GM12864 (cell line): Measurements from ENCODE around the gene NSMF.

Experiments used
- DNase-seq: peaks from one replicate; pipeline ENCODE4 v3.0.0-alpha.2; 2011; ENCODE audit warnings: low read depth
- H3K4me3 ChIP-seq: 2 replicates; pipeline ENCODE4 v1.5.1; 2011; ENCODE audit warnings: mild to moderate bottlenecking, low read depth, low read length, control low read depth
- CTCF ChIP-seq: IDR thresholded peaks from 2 replicates; pipeline ENCODE4 v1.5.1; 2011; ENCODE audit warnings: low read depth, mild to moderate bottlenecking, moderate library complexity, low read length, control low read depth, inconsistent platforms; ENCODE audit errors: missing control alignments

NSMF gene

GRCh38 chr9:137433916-137434431, 25.2 kb downstream of the NSMF start:
- no peak for DNase-seq
- no peak for TF ChIP-seq CTCF

DNA sequence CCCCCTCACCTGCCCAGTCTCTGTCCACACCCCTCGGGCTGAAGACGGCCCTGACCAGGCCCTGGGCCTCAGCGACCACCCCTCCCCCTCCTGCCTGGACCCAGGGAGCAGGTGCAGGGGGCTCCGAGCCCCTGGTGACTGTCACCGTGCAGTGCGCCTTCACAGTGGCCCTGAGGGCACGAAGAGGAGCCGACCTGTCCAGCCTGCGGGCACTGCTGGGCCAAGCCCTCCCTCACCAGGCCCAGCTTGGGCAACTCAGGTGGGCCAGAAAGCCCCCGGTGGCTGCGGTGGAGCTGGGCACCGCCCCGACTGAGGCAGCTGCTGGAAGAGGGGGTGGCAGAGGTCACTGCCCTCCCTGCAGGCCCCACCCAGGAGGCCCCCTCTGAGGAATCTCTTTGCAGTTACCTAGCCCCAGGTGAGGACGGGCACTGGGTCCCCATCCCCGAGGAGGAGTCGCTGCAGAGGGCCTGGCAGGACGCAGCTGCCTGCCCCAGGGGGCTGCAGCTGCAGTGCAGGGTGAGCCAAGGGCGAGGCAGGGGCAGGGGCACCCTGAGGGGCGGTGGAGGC, 25.7 kb downstream of the NSMF start:
- TF ChIP-seq CTCF, result no peak
- H3K4me3 ChIP-seq, result no peak overlapping the region
- no peak for DNase-seq

More at GRCh38 chr9:137433916-137434431, 25.2 kb downstream of the NSMF start:
- no peak overlapping the region for H3K4me3 ChIP-seq

DNA sequence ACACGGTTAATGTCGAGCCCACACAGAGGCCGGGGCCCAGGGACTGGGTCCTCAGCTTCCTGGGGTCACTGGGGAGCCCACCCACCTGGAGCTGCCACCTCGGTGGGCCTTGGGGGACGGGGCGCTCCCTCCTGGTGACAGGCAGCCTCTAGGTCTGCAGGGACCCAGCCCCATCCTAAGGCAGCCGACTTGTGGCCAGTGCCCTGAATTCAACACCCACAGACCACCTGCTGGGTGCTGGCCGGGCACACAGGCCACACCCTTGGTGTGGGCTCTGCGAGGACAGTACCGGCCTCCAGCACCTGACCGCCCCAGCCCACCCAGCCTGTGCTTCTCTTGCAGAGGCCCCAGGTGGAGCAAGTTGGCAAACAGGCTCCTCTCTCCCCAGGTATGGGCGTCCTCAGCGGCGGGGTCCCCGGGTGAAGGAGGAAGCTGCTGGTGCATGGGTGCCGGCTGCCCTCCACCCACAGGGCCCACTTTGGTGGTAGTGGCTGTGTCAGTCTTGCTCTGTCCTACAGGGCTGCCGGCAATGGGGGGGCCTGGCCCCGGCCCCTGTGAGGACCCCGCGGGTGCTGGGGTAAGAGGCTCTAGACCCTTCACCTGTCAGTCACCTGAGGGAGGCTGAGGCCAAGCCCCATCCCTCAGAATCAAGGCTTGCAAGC, 26.3 kb downstream of the NSMF start:
- no peak for DNase-seq
- no peak overlapping the region for H3K4me3 ChIP-seq
- TF ChIP-seq CTCF, result no peak

GRCh38 chr9:137431416-137431931, 27.7 kb downstream of the NSMF start:
- TF ChIP-seq CTCF, result no peak
- H3K4me3 ChIP-seq, result no peak overlapping the region
- DNase-seq, result no peak

- no peak for DNase-seq
- H3K4me3 ChIP-seq, result no peak overlapping the region
- no peak for TF ChIP-seq CTCF
These were observed 28.3 kb downstream of the NSMF start for GRCh38 chr9:137430723-137431415.

DNA sequence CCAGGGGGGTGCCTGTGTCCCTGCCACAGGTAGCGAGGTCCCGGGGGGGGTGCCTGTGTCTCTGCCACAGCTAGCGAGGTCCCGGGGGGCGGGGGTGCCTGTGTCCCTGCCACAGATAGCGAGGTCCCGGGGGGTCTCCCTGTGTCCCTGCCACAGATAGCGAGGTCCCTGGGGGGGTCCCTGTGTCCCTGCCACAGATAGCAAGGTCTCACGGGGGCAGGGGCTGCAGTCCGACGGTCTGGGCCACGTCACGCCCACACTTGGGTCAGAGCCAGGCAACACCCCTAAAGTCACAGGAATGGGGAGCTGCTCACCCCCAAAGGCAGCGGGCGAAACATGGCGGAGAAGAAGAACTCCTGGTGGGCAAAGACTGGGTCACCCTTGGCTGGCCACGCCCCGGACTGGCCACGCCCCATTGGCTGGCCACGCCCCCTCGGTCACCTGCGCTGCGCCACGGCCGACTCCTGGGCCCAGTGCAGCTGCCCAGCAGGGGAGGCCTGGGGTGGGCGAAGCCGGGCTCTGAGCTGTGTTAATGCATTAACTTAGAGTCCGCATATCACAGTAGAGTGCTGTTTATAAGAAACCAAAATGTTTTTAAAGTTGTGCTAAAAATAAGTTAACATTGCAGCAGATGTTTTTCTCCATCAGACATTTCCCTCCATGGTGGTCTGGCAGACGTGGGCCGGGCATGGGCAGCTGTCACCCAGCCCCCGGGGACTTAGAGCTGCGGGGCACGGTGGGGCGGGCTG, 29.0 kb downstream of the NSMF start:
- peak overlapping the region; percentile 50 for H3K4me3 ChIP-seq
- TF ChIP-seq CTCF, result no peak
- no peak for DNase-seq
